ENCODE measurements around the gene C1orf52.
A peak's percentile ranks its signal among the peaks of the same experiment; 100 is the strongest.

The C1orf52 gene
- long read RNA-seq, transcript C1orf52-203 (3 exons, 1,219 nt) = minor isoform, 31 of 113 reads
- long read RNA-seq, transcript C1orf52-201 (4 exons, 3,391 nt) = major isoform, 74 of 113 reads
- long read RNA-seq, partial matches to known transcripts = 3 of 113 reads
- long read RNA-seq, other reads (novel, unspliced or antisense) = 5 of 113 reads

DNA sequence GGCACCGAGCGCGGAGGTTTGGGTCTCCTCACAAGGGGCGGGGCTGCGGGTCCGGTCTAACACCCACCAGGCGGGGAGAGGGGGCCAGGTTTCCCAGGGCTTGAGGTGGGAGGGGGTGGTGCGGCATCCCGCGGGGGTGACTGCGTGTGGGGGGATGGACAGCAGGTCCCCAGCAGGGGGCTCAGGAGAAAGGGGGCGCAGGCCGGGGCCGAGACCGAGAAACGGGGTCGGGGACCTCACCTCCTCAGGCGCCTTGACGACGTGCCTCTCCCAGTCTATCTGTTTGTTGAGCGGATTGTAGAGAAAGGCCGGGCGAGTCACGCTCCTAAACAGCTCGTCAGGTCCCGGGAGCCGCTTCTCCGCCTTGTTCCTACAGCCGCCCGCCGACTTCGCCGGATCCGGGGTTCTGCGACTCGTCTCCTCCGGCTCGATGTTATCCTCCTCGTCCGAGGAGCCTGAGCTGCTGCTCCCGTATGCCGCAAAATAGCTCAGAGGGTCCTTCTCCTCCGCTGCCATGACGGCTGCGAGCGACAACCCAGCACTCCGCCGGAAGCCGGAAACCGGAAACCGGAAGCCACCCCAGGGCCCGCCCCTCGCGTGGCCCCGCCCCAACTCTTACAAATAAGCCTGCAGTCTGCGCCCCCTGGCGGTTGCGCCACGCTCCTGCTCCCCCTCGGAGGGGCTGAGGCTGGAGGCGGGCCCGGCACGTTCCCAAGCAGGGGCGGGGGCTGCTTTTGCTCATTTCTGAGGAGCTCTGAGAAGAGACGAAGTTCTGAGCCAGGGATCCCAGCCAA, at the start of gene C1orf52:
TSS of gene C1orf52 (minus strand) at position 545 of the 794 bp plus-strand sequence. CDS start at position 516, 29 bp downstream.
- H3K4me3 ChIP-seq (replicated peaks; ENCODE audit: insufficient read depth, low read length) = peak within 1 kb of the TSS; percentile 84
- peak within 1 kb of the TSS; percentile 83 for H3K27ac ChIP-seq (replicated peaks)
- H3K27me3 ChIP-seq (ENCODE audit: insufficient read depth, poor library complexity, severe bottlenecking) = no peaks in the 10 kb centered on the region
- peak; percentile 78 to 92 for DNase-seq (ENCODE audit: low read depth in 1 of 2, low spot score in 1 of 2)
- TF ChIP-seq POLR2AphosphoS5 (IDR thresholded peaks at IDR 0.05; ENCODE audit: low read depth) (peak; percentile 74), GABPA (IDR thresholded peaks at IDR 0.05; ENCODE audit: low read depth) (peak; percentile 86), SPI1 (IDR thresholded peaks at IDR 0.05; ENCODE audit: borderline replicate concordance, low read depth) (no peak)
- TF ChIP-seq, protein P1, sequence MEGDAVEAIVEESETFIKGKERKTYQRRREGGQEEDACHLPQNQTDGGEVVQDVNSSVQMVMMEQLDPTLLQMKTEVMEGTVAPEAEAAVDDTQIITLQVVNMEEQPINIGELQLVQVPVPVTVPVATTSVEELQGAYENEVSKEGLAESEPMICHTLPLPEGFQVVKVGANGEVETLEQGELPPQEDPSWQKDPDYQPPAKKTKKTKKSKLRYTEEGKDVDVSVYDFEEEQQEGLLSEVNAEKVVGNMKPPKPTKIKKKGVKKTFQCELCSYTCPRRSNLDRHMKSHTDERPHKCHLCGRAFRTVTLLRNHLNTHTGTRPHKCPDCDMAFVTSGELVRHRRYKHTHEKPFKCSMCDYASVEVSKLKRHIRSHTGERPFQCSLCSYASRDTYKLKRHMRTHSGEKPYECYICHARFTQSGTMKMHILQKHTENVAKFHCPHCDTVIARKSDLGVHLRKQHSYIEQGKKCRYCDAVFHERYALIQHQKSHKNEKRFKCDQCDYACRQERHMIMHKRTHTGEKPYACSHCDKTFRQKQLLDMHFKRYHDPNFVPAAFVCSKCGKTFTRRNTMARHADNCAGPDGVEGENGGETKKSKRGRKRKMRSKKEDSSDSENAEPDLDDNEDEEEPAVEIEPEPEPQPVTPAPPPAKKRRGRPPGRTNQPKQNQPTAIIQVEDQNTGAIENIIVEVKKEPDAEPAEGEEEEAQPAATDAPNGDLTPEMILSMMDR (IDR thresholded peaks at IDR 0.05; ENCODE audit: insufficient read depth, low read length) = peak; percentile 63
- TF ChIP-seq, protein P2, sequence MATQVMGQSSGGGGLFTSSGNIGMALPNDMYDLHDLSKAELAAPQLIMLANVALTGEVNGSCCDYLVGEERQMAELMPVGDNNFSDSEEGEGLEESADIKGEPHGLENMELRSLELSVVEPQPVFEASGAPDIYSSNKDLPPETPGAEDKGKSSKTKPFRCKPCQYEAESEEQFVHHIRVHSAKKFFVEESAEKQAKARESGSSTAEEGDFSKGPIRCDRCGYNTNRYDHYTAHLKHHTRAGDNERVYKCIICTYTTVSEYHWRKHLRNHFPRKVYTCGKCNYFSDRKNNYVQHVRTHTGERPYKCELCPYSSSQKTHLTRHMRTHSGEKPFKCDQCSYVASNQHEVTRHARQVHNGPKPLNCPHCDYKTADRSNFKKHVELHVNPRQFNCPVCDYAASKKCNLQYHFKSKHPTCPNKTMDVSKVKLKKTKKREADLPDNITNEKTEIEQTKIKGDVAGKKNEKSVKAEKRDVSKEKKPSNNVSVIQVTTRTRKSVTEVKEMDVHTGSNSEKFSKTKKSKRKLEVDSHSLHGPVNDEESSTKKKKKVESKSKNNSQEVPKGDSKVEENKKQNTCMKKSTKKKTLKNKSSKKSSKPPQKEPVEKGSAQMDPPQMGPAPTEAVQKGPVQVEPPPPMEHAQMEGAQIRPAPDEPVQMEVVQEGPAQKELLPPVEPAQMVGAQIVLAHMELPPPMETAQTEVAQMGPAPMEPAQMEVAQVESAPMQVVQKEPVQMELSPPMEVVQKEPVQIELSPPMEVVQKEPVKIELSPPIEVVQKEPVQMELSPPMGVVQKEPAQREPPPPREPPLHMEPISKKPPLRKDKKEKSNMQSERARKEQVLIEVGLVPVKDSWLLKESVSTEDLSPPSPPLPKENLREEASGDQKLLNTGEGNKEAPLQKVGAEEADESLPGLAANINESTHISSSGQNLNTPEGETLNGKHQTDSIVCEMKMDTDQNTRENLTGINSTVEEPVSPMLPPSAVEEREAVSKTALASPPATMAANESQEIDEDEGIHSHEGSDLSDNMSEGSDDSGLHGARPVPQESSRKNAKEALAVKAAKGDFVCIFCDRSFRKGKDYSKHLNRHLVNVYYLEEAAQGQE (IDR thresholded peaks at IDR 0.05; ENCODE audit: insufficient replicate concordance, low read depth) = no peak

GRCh38 chr1:85308833-85309350, 49.4 kb upstream of the C1orf52 start:
- Histone ChIP-seq H3K4me3 (replicated peaks; ENCODE audit: insufficient read depth, low read length) (no peak overlapping the region), H3K27ac (replicated peaks) (no peak overlapping the region), H3K27me3 (ENCODE audit: insufficient read depth, poor library complexity, severe bottlenecking) (peaks cover 11% of the 10 kb centered on the region)
- DNase-seq (ENCODE audit: low read depth in 1 of 2, low spot score in 1 of 2) = no peak
- TF ChIP-seq, protein P1 (IDR thresholded peaks at IDR 0.05; ENCODE audit: insufficient read depth, low read length) = no peak
- TF ChIP-seq POLR2AphosphoS5 (IDR thresholded peaks at IDR 0.05; ENCODE audit: low read depth) (no peak), GABPA (IDR thresholded peaks at IDR 0.05; ENCODE audit: low read depth) (no peak), SPI1 (IDR thresholded peaks at IDR 0.05; ENCODE audit: borderline replicate concordance, low read depth) (no peak)
- TF ChIP-seq, protein P2 (IDR thresholded peaks at IDR 0.05; ENCODE audit: insufficient replicate concordance, low read depth) = no peak

DNA sequence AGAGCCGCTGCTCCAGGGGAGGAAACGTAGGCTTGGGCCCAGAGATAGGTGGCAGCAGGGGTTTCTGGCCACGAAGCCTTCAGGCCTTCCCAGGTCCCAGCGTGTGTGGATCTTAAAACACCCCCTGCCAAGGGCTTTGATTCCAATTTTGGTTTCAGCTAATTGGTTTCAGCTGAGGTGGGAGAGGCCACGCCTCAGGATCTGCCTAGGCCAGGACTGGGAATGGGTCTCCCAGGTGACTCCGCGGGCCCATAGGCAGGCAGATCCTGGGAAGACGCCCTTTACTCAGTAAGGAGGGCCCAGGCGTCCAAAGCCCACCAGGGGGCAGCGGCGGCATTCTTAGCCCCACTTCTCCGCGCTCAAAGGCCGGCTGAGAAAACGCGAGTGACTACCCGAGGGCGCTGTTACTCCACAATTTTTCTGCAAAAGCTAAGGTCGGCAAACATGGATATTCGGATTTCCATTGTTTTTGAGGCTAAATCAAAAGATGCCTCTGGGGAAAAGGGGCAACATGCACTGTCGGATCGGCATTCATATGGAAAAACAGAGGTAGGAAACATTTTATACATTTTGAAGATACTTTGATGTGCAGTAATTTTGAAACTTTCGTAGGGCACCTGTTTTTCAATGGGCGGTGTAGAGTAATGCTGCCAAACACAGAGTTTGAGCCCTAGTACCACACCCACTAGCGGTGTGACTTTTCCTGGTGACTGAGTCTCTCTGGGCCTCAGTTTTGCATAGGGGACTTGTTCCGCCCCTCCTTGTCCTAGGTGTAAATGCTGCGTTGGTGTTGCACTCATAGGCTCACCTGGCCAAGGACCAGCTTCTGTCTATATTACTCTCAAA, 48.7 kb upstream of the C1orf52 start:
- Histone ChIP-seq H3K4me3 (replicated peaks; ENCODE audit: insufficient read depth, low read length) (no peak overlapping the region), H3K27ac (replicated peaks) (no peak overlapping the region)
- TF ChIP-seq POLR2AphosphoS5 (IDR thresholded peaks at IDR 0.05; ENCODE audit: low read depth) = no peak
- TF ChIP-seq, protein P1 (IDR thresholded peaks at IDR 0.05; ENCODE audit: insufficient read depth, low read length) = peak; percentile 70

More for the DNA sequence above, 48.7 kb upstream of the C1orf52 start:
- peaks cover 11% of the 10 kb centered on the region for H3K27me3 ChIP-seq (ENCODE audit: insufficient read depth, poor library complexity, severe bottlenecking)
- peak; percentile 3 to 71 for DNase-seq (ENCODE audit: low read depth in 1 of 2, low spot score in 1 of 2)
